Thymus (tissue), 11 donors: ENCODE results near the gene MYOM1. TPM values are rescaled to one million over a fixed set of nuclear protein-coding genes. Genes with fewer than 3 reads are reported as not detected.
A peak's percentile ranks its signal among the peaks of the same experiment; 100 is the strongest.

Experiments
- DNase-seq, 9 donors: peaks; one replicate each; pipeline ENCODE4 v3.0.0-alpha.2; 2013; ENCODE audit warnings: low spot score in 9 of 9, low read depth in 6 of 9, missing footprints in 1 of 9
- H3K27ac ChIP-seq, 2 donors: one replicate each; pipeline ENCODE4 v1.5.1; 2013; ENCODE audit warnings: control low read depth in 1 of 2, low read depth in 1 of 2, low read length in 1 of 2, mild to moderate bottlenecking in 1 of 2, moderate library complexity in 1 of 2
- H3K27me3 ChIP-seq, 2 donors: one replicate each; pipeline ENCODE4 v1.5.1; 2013; ENCODE audit warnings: low read length in 1 of 2; ENCODE audit not compliant: control insufficient read depth in 2 of 2, insufficient read depth in 1 of 2
- H3K36me3 ChIP-seq, 2 donors: one replicate each; pipeline ENCODE4 v1.5.1; 2013; ENCODE audit warnings: low read length in 1 of 2, mild to moderate bottlenecking in 1 of 2, moderate library complexity in 1 of 2; ENCODE audit not compliant: control insufficient read depth in 2 of 2, insufficient read depth in 2 of 2
- H3K4me1 ChIP-seq, 2 donors: one replicate each; pipeline ENCODE4 v1.5.1; 2013; ENCODE audit warnings: low read length in 2 of 2; ENCODE audit not compliant: control insufficient read depth in 2 of 2, insufficient read depth in 2 of 2
- H3K4me3 ChIP-seq, 2 donors: one replicate each; pipeline ENCODE4 v1.5.1; 2013; ENCODE audit warnings: low read length in 2 of 2, control low read depth in 1 of 2, mild to moderate bottlenecking in 1 of 2
- H3K9me3 ChIP-seq, 2 donors: one replicate each; pipeline ENCODE4 v1.5.1; 2013; ENCODE audit warnings: low read length in 1 of 2, mild to moderate bottlenecking in 1 of 2; ENCODE audit not compliant: control insufficient read depth in 2 of 2, insufficient read depth in 1 of 2
- WGBS: extraction: QIAGEN DNeasy Blood & Tissue Kit; methylation state at CpG from one replicate; pipeline ENCODE4 v1.1.7; 2013; 5-methylcytosine and 5-hydroxymethylcytosine counted together
- polyA plus RNA-seq: library from polyadenylated mRNA; stranded (reverse); fragments of 200-250 nt; gene quantifications from one replicate; pipeline ENCODE4 v1.2.3, GENCODE V29; 2013
- total RNA-seq: library from RNA; stranded (reverse); fragments of 120-200 nt; gene quantifications from one replicate; pipeline ENCODE4 v1.2.4, GENCODE V29; 2013
- donor health status: healthy.

Gene MYOM1
- total and polyA plus RNA-seq, 2 donors = 1.1 to 3.3 TPM

- Histone ChIP-seq H3K36me3 (no peaks in the 10 kb centered on the region), H3K4me3 (no peak overlapping the region), H3K9me3 (no peaks in the 10 kb centered on the region), H3K27ac (no peak overlapping the region), H3K27me3 (no peaks in the 10 kb centered on the region), H3K4me1 (peaks cover 9 to 16% of the 10 kb centered on the region in 2 donors)
- DNase-seq = no peak
- WGBS = 97% methylated on average over 36 of the region's 36 CpGs
Measured at GRCh38 chr18:3214855-3215637, 4.7 kb downstream of the MYOM1 start.

GRCh38 chr18:3213300-3214059, 6.3 kb downstream of the MYOM1 start:
- Histone ChIP-seq H3K36me3 (no peaks in the 10 kb centered on the region), H3K4me3 (no peak overlapping the region), H3K27ac (peak overlapping the region in 1 of 2 donors; percentile 77), H3K4me1 (peaks cover 9 to 16% of the 10 kb centered on the region in 2 donors), H3K9me3 (peaks cover 0 to 1% of the 10 kb centered on the region in 2 donors), H3K27me3 (no peaks in the 10 kb centered on the region)
- peak; percentile 37 to 84 (median 56) for DNase-seq
- WGBS = 32% methylated on average over 6 of the region's 6 CpGs

GRCh38 chr18:3212657-3213056, 7.1 kb downstream of the MYOM1 start:
- H3K9me3 ChIP-seq = peaks cover 0 to 1% of the 10 kb centered on the region in 2 donors
- 91% methylated on average over 4 of the region's 4 CpGs for WGBS
- no peaks in the 10 kb centered on the region for H3K27me3 ChIP-seq
- peak overlapping the region; percentile 33 to 77 for H3K27ac ChIP-seq
- H3K36me3 ChIP-seq = no peaks in the 10 kb centered on the region
- H3K4me3 ChIP-seq = no peak overlapping the region
- peaks cover 9 to 16% of the 10 kb centered on the region in 2 donors for H3K4me1 ChIP-seq
- no peak for DNase-seq

- Histone ChIP-seq H3K36me3 (no peaks in the 10 kb centered on the region), H3K4me1 (peaks cover 9 to 16% of the 10 kb centered on the region in 2 donors), H3K4me3 (no peak overlapping the region), H3K9me3 (peaks cover 0 to 1% of the 10 kb centered on the region in 2 donors), H3K27ac (no peak overlapping the region), H3K27me3 (no peaks in the 10 kb centered on the region)
- WGBS = 90% methylated on average over 5 of the region's 5 CpGs
- no peak for DNase-seq
Measured at GRCh38 chr18:3211236-3211992, 8.4 kb downstream of the MYOM1 start.

- 94% methylated on average over 4 of the region's 4 CpGs for WGBS
- Histone ChIP-seq H3K4me1 (peaks cover 9 to 16% of the 10 kb centered on the region in 2 donors), H3K36me3 (no peaks in the 10 kb centered on the region), H3K4me3 (no peak overlapping the region), H3K27ac (no peak overlapping the region), H3K9me3 (peaks cover 0 to 1% of the 10 kb centered on the region in 2 donors), H3K27me3 (no peaks in the 10 kb centered on the region)
- no peak for DNase-seq
Measured at GRCh38 chr18:3209859-3210569, 9.8 kb downstream of the MYOM1 start.

GRCh38 chr18:3207565-3207964, 12.2 kb downstream of the MYOM1 start:
- 96% methylated on average over 2 of the region's 2 CpGs for WGBS
- H3K36me3 ChIP-seq = no peaks in the 10 kb centered on the region
- H3K4me1 ChIP-seq = peaks cover 2 to 3% of the 10 kb centered on the region in 2 donors
- no peaks in the 10 kb centered on the region for H3K27me3 ChIP-seq
- H3K9me3 ChIP-seq = peaks cover 0 to 1% of the 10 kb centered on the region in 2 donors
- DNase-seq = no peak
- H3K27ac ChIP-seq = no peak overlapping the region
- H3K4me3 ChIP-seq = no peak overlapping the region

- H3K36me3 ChIP-seq = no peaks in the 10 kb centered on the region
- H3K27ac ChIP-seq = no peak overlapping the region
- H3K4me1 ChIP-seq = no peaks in the 10 kb centered on the region
- DNase-seq = no peak
- no peak overlapping the region for H3K4me3 ChIP-seq
- H3K27me3 ChIP-seq = no peaks in the 10 kb centered on the region
- H3K9me3 ChIP-seq = peaks cover 0 to 1% of the 10 kb centered on the region in 2 donors
Measured at GRCh38 chr18:3205239-3205638, 14.5 kb downstream of the MYOM1 start.

GRCh38 chr18:3199942-3200645, 19.7 kb downstream of the MYOM1 start:
- DNase-seq = no peak
- no peaks in the 10 kb centered on the region for H3K27me3 ChIP-seq
- WGBS = 99% methylated on average over 2 of the region's 2 CpGs
- no peaks in the 10 kb centered on the region for H3K36me3 ChIP-seq
- no peak overlapping the region for H3K27ac ChIP-seq
- H3K4me1 ChIP-seq = no peaks in the 10 kb centered on the region
- no peak overlapping the region for H3K4me3 ChIP-seq
- H3K9me3 ChIP-seq = no peaks in the 10 kb centered on the region
